K562 (cell line): ENCODE results near the gene HCST. TPM values are rescaled to one million over a fixed set of nuclear protein-coding genes. Genes with fewer than 3 reads are reported as not detected.
A peak's percentile ranks its signal among the peaks of the same experiment; 100 is the strongest.

ENCODE experiments used
- BCOR ChIP-seq: fragments of 450-650 bp; IDR thresholded peaks from 2 replicates; pipeline ENCODE4 v1.6.1; 2016
- CCAR2 ChIP-seq: fragments of 200-400 bp; formaldehyde crosslinking; IDR thresholded peaks from 2 replicates; pipeline ENCODE4 v1.6.1; 2017; ENCODE audit warnings: mild to moderate bottlenecking, low read depth, low read length
- CTCFL ChIP-seq: IDR thresholded peaks from 2 replicates; pipeline ENCODE4 v1.6.1; 2011; ENCODE audit warnings: borderline replicate concordance, low read depth, mild to moderate bottlenecking, moderate library complexity, low read length; ENCODE audit not compliant: insufficient read depth, poor library complexity, severe bottlenecking
- ETS1 ChIP-seq: conservative IDR thresholded peaks from 2 replicates; pipeline ENCODE4 v1.6.1; 2011; ENCODE audit warnings: low read depth, mild to moderate bottlenecking, low read length; ENCODE audit not compliant: control insufficient read depth
- ETV5 ChIP-seq: sonication (generic); formaldehyde crosslinking; IDR thresholded peaks from 2 replicates; pipeline ENCODE4 v1.4.0; 2020; ENCODE audit warnings: low read depth, mild to moderate bottlenecking, missing genetic modification reagents
- ETV6 ChIP-seq, 3 experiments: fragments of 150-350 bp in 1 of 3; sonication (generic) in 1 of 3; formaldehyde crosslinking in 1 of 3; IDR thresholded peaks; 2 replicates each; pipeline versions ENCODE4 v1.6.1 to v1.8.0; 2014 to 2022; ENCODE audit warnings: borderline replicate concordance in 2 of 3, low read depth in 2 of 3, antibody characterized with exemption in 1 of 3, low read length in 1 of 3, mild to moderate bottlenecking in 1 of 3, missing genetic modification reagents in 1 of 3
- MLX ChIP-seq, 2 experiments: fragments of 450-650 bp in 1 of 2; sonication (generic) in 1 of 2; formaldehyde crosslinking; conservative IDR thresholded peaks; 2 replicates each; pipeline versions ENCODE4 v1.4.0 to v1.8.1; 2020 to 2022; ENCODE audit warnings: mild to moderate bottlenecking in 1 of 2, missing genetic modification reagents in 1 of 2
- MTA1 ChIP-seq: fragments of 450-650 bp; IDR thresholded peaks from 2 replicates; pipeline ENCODE4 v1.6.1; 2017; ENCODE audit warnings: borderline replicate concordance
- MYNN ChIP-seq, 2 experiments: sonication (generic); formaldehyde crosslinking in 1 of 2; IDR thresholded peaks; 2 replicates each; pipeline versions ENCODE4 v1.5.0 to v1.6.1; 2016 to 2020; ENCODE audit warnings: antibody characterized with exemption in 1 of 2, missing genetic modification reagents in 1 of 2
- NFE2 ChIP-seq: IDR thresholded peaks from 2 replicates; pipeline ENCODE4 v1.6.1; 2014; ENCODE audit warnings: antibody characterized with exemption, low read depth
- SMARCB1 ChIP-seq: IDR thresholded peaks from 2 replicates; pipeline ENCODE4 v1.6.1; 2011; ENCODE audit warnings: improper control_type of control experiment, low read depth; ENCODE audit not compliant: insufficient read length
- SRSF7 ChIP-seq: fragments of 200-400 bp; formaldehyde crosslinking; optimal IDR thresholded peaks from 2 replicates; pipeline ENCODE3; 2017; ENCODE audit warnings: mild to moderate bottlenecking, low read depth, low read length
- STAT5B ChIP-seq: fragments of 250-450 bp; sonication (Bioruptor Pico); IDR thresholded peaks from 2 replicates; pipeline ENCODE4 v1.8.0; 2021; ENCODE audit warnings: mild to moderate bottlenecking, inconsistent platforms
- TOE1 ChIP-seq, 2 experiments: fragments of 450-650 bp in 1 of 2; sonication (generic) in 1 of 2; formaldehyde crosslinking in 1 of 2; IDR thresholded peaks; 2 replicates each; pipeline versions ENCODE4 v1.7.1 to v1.8.0; 2016 to 2022; ENCODE audit warnings: borderline replicate concordance in 2 of 2, mild to moderate bottlenecking in 2 of 2, antibody characterized with exemption in 1 of 2, inconsistent platforms in 1 of 2, low read depth in 1 of 2, missing genetic modification reagents in 1 of 2, moderate library complexity in 1 of 2
- ZNF274 ChIP-seq: IDR thresholded peaks from 2 replicates; pipeline ENCODE4 v1.6.1; 2011; ENCODE audit warnings: low read depth, mild to moderate bottlenecking, low read length, moderate library complexity, borderline replicate concordance
- ZNF436 ChIP-seq: fragments of 250-450, 450-650 bp; sonication (Bioruptor Pico); formaldehyde crosslinking; IDR thresholded peaks from 2 replicates; pipeline ENCODE4 v1.7.0; 2020; ENCODE audit warnings: mild to moderate bottlenecking
- ZNF764 ChIP-seq: fragments of 250-450 bp; sonication (Bioruptor Pico); IDR thresholded peaks from 2 replicates; pipeline ENCODE4 v1.4.0; 2020; ENCODE audit warnings: low read depth, mild to moderate bottlenecking, moderate library complexity
- polyA plus RNA-seq, 8 experiments: library from polyadenylated mRNA; depleted of rRNA in 4 of 8; stranded (reverse) in 5 of 8; unstranded in 3 of 8; fragments of >200 nt; fragmentation: Nextera tagmentation in 2 of 8; fragmentation: Illumina TruSeq in 1 of 8; extraction: Ambion mirVana in 2 of 8; extraction: Trizol in 1 of 8; gene quantifications; 2 replicates each; pipeline versions ENCODE4 v1.2.1 to v1.2.3, GENCODE V29; 2011 to 2014; ENCODE audit warnings: inconsistent platforms in 1 of 8, missing spikeins in 1 of 8
- total RNA-seq, 7 experiments: library from RNA; depleted of rRNA in 6 of 7; stranded (reverse); fragments of >200 nt in 6 of 7; fragmentation: Illumina TruSeq in 2 of 7; extraction: Trizol in 2 of 7; gene quantifications; 2 replicates each; pipeline versions ENCODE4 v1.2.1 to v1.2.3, GENCODE V29; 2011 to 2021; ENCODE audit warnings: low replicate concordance in 1 of 7
- TF ChIP-seq, protein P1 (sequence below), 2 experiments: fragments of 450-650 bp in 1 of 2; IDR thresholded peaks; 2 replicates each; pipeline ENCODE4 v1.6.1; 2011 to 2017; ENCODE audit warnings: low read depth in 2 of 2, antibody characterized with exemption in 1 of 2, borderline replicate concordance in 1 of 2, low read length in 1 of 2, mild to moderate bottlenecking in 1 of 2, mixed read lengths in 1 of 2; ENCODE audit not compliant: control insufficient read depth in 1 of 2

The HCST gene
- total and polyA plus RNA-seq, 9 of the 15 experiments (the other 6 are each of a cell fraction or from before 2014, with no cell fraction given) = 0.29 to 1.9 (median 0.95) TPM; not detected in 2

- 0 out of 2 replicates have a peak, but pooled peaks have one; percentile 11 for TF ChIP-seq ETS1
- TF ChIP-seq CTCFL = no peak
- TF ChIP-seq ZNF436 = no peak
- TF ChIP-seq ETV5 = no peak
- TF ChIP-seq ZNF764 (CRISPR knock-in tag) = no peak
- TF ChIP-seq MLX (CRISPR knock-in tag; conservative IDR thresholded peaks at IDR 0.05) = no peak
- TF ChIP-seq SMARCB1 = no peak
- TF ChIP-seq, protein P1, sequence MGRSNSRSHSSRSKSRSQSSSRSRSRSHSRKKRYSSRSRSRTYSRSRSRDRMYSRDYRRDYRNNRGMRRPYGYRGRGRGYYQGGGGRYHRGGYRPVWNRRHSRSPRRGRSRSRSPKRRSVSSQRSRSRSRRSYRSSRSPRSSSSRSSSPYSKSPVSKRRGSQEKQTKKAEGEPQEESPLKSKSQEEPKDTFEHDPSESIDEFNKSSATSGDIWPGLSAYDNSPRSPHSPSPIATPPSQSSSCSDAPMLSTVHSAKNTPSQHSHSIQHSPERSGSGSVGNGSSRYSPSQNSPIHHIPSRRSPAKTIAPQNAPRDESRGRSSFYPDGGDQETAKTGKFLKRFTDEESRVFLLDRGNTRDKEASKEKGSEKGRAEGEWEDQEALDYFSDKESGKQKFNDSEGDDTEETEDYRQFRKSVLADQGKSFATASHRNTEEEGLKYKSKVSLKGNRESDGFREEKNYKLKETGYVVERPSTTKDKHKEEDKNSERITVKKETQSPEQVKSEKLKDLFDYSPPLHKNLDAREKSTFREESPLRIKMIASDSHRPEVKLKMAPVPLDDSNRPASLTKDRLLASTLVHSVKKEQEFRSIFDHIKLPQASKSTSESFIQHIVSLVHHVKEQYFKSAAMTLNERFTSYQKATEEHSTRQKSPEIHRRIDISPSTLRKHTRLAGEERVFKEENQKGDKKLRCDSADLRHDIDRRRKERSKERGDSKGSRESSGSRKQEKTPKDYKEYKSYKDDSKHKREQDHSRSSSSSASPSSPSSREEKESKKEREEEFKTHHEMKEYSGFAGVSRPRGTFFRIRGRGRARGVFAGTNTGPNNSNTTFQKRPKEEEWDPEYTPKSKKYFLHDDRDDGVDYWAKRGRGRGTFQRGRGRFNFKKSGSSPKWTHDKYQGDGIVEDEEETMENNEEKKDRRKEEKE (IDR thresholded peaks at IDR 0.05; ENCODE audit: borderline replicate concordance in 1 of 2, control insufficient read depth in 1 of 2, low read depth in 2 of 2, low read length in 1 of 2) = no peak
- no peak for TF ChIP-seq CCAR2
- TF ChIP-seq ETV6 (IDR thresholded peaks at IDR 0.05; ENCODE audit: borderline replicate concordance in 1 of 2, low read depth in 2 of 2, low read length in 1 of 2) = no peak
- TF ChIP-seq ETV6 (CRISPR knock-in tag; IDR thresholded peaks at IDR 0.05; ENCODE audit: borderline replicate concordance) = no peak
- peak; percentile 100 for TF ChIP-seq BCOR
- TF ChIP-seq SRSF7 = no peak
- TF ChIP-seq ZNF274 = no peak
- TF ChIP-seq NFE2 = 0 out of 2 replicates have a peak, but pooled peaks have one; percentile 7
- no peak; the same call in 1 of the 2 replicates for TF ChIP-seq MTA1
- TF ChIP-seq STAT5B = no peak
- peak; percentile 62; the same call in 1 of the 2 replicates for TF ChIP-seq MYNN (IDR thresholded peaks at IDR 0.05)
- no peak for TF ChIP-seq MYNN (CRISPR knock-in tag; IDR thresholded peaks at IDR 0.05)
- TF ChIP-seq TOE1 (IDR thresholded peaks at IDR 0.05; ENCODE audit: borderline replicate concordance) = 0 out of 2 replicates have a peak, but pooled peaks have one; percentile 28
- TF ChIP-seq TOE1 (CRISPR knock-in tag; IDR thresholded peaks at IDR 0.05; ENCODE audit: borderline replicate concordance, low read depth) = no peak
Observed at GRCh38 chr19:35908973-35909683, 6.8 kb downstream of the HCST start (continued).
